OCI-LY1 (cell line): ENCODE measurements around the gene STARD7.

Experiments used
- EZH2 ChIP-seq: fragments of 200-600 bp; sonication (generic), shearing (Covaris generic); IDR thresholded peaks from 2 replicates; pipeline ENCODE4 v1.8.0; 2017; ENCODE audit warnings: borderline replicate concordance, mixed run types, mild to moderate bottlenecking, antibody characterized with exemption, low read length, moderate library complexity, mixed read lengths
- TF ChIP-seq, protein P1 (sequence below): fragments of 200-600 bp; sonication (generic), shearing (Covaris generic); IDR thresholded peaks from 2 replicates; pipeline ENCODE4 v1.5.1; 2017; ENCODE audit warnings: mild to moderate bottlenecking, antibody characterized with exemption, low read length, moderate library complexity, mixed read lengths

DNA sequence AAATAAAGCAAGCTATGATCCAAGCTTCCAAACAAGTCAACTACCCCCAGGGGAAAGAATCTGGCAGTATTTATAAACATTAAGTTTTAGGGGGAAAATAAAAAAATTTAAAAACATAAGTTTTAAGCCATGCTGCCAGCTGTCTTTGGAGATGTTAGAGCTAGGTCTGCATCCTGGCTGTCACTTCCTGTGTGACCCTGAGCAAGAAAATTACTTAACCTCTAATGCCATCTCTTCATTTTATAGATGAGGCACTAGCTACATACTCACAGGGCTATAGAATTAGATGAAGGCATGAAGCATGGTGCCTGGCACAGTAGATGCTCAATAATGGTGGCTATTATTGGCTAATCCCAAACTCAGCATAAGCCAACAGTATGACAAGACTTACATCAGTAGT lies 28.1 kb downstream of the STARD7 start:
- TF ChIP-seq, protein P1, sequence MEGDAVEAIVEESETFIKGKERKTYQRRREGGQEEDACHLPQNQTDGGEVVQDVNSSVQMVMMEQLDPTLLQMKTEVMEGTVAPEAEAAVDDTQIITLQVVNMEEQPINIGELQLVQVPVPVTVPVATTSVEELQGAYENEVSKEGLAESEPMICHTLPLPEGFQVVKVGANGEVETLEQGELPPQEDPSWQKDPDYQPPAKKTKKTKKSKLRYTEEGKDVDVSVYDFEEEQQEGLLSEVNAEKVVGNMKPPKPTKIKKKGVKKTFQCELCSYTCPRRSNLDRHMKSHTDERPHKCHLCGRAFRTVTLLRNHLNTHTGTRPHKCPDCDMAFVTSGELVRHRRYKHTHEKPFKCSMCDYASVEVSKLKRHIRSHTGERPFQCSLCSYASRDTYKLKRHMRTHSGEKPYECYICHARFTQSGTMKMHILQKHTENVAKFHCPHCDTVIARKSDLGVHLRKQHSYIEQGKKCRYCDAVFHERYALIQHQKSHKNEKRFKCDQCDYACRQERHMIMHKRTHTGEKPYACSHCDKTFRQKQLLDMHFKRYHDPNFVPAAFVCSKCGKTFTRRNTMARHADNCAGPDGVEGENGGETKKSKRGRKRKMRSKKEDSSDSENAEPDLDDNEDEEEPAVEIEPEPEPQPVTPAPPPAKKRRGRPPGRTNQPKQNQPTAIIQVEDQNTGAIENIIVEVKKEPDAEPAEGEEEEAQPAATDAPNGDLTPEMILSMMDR = no peak
- no peak for TF ChIP-seq EZH2
